GM18861 (cell line): Measurements from ENCODE around the gene NRP2.

Source experiments
- ATAC-seq: cut with Tn5 transposase; IDR thresholded peaks from one replicate; pipeline ENCODE4 v1.9.1; 2021; ENCODE audit not compliant: unreplicated experiment

The NRP2 gene

DNA sequence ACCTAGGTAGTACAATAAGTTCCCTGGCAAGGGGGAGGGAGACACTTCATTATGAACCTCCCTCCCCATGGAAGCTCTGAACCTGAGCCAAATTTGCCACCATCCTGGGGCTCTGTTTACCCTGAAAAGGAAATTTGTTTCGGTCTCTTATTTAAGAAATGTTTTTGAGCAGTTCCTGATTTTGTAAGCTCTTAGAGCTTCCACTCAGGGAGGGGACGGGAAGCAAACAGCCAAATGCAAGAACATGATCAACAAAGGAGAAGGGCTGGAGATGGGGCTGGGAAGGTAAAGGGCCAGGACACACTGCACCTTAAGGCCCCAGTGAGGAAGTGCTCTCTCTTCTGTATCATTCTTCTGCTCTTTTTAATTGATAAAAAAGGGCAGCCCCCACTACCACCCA, 117.9 kb downstream of the NRP2 start:
- no peak for ATAC-seq

DNA sequence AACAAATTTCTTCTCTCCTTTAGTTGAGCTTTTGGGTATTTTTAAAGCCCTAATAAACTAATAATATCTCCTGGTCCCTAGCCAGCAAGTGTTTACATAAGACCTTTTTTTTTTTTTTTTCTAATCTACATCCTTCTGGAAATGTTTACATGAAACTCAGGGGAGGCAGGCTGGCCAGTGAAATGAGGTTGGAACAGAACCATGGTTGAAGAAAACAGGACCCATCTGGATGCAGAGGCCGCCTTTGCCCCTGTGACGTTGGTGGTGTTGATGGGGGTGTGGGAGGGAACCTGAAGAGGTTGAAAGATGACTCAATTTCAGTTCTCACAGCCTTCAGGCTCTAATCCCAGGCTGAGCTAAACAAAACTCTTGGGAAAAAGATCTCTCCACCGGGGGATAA, 118.5 kb downstream of the NRP2 start:
- ATAC-seq: no peak

DNA sequence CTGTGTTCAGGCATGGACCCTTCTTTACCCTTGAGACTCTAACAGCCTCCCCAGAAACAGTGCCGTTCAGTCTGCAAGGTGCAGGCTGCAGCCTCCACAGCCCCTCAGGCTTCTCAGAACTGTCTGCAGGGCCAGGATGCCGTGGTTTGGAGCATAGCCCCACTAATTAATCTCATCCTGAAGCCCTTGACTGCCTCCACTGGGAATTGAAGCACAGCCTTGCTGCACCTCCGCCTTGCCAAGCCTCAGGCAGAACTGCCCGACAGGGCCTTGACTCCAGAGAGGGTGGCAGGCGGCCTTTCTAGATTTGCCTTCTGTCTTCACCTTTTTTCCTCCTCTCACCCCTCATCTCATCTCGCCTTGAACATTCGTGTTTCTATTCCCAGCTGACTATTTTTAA, 119.8 kb downstream of the NRP2 start:
- no peak for ATAC-seq

DNA sequence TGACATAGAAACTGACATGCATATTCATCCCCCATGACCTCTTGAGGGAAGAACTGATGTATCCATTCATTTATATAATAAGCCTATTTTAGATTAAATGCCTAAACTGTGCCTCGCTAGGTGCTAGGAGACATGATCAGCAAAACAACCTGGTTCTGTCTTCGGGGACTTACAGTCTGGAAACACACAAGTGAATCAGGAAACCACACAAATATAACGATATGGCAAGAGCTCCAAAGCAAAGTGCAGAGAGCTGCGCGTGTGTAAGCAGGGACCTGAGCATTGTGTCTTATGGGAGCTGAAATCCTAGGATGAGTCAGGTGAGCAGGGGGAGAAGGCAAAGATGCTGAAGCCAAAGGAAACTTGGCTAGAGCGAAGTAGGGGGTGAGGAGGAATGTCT, 120.6 kb downstream of the NRP2 start:
- no peak for ATAC-seq

DNA sequence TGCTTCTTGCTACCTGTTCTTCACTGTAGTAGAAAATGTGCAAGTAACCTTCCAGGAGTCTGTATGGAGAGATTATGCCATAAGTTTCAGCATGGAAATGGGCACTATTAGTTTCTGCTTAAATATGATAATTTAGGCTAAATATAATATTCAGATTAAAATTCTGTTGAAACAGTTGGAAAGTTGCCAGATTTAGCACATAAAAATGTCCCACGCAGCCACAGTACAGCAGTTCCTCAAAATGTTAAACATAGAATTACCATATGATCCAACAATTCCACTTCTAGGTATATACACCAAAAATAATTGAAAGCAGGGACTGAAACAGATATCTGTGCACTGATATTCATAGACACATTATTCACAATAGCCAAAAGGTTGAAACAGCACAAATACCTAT, 121.2 kb downstream of the NRP2 start:
- ATAC-seq: no peak

DNA sequence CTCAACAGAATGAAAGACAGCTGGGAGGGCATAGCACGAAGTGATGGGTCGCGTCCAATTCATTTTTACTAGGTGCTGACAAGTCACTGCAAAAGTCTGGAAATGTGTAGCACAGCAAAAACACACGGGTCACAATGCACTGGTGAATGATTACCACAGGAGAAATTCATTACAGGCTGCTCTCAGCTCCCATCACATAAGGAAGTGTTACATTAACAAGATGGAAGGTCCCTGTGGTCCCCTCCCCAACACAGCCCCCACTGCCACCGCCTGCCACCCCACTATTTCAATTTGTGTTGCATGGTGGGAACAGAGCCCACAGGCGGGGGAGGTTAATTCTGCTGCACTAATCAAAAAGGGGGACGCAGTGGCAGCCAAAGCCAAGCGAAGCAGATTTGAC, 122.8 kb downstream of the NRP2 start:
- ATAC-seq: no peak

DNA sequence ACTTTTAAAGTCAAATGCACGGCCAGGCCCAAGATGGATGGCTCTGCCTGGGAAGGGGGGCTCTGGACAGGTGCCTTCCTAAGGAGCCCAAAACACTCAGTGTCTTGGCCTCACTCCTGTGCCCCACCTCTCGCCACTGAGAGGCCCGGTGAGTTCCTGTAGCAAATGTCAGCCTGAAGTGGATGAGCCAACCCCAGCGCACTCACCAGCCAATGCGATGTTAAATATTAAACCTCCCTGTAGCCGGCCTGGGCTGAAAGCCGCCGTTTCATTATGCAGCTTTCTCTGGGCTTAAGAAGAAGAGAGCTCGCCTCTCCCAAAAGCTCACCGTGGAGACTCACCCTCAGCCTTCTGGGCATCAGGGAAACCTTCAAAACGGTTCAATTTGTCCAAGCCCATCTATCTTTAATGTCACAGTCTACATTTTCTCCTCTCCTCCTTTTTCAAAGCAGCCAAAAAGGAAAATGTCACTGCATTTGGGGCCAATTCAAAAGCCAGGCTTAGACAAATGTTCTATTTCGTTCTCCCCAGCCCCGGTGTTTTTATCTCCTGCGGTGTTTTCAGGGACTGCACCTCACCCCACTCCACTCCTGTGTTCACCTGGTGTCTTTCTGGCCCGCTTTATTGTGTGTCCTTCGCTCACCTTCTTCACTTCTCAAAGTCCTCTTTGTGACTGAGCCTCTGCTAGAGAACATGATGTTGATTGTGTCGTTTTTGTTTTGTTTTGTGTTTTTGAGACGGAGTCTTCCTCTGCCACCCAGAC, 124.0 kb downstream of the NRP2 start:
- no peak for ATAC-seq

DNA sequence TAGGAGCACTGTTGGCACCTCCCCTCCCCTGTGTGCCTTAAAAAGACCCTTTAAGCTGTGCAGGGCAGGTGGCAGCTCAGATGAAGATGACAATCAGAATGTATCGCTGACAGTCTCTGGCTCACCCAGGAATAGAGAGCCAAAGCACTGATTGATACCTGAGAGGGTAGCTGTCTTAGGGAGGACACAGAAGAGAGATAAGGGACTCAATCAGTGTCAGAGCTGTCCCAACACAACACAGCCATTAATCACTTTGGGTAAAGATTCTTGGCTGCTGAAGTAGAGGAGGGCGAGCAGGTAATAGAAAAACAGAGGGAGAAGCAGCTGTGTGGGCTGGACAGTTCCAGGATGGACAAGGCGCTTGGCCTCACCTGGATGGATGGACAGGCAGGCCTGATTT, 124.9 kb downstream of the NRP2 start:
- ATAC-seq: no peak

DNA sequence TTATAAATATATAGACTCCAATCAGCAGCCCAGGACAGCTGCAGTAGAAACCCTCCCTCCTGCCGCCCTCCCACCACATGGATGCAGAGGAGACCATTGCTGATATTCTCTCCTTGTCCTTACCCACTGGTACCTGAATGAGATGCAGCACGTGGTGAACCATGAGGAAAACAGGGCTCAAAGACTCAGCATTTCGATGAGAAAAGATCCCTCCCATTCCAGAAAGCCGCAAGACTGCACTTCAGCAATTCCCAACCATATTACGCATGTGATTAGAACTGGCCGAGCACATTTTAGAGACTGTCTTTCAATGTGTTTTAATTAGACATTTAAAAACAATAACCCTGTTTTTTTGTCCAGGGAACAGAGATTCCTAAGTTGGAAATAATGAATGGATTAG, 125.5 kb downstream of the NRP2 start:
- no peak for ATAC-seq

DNA sequence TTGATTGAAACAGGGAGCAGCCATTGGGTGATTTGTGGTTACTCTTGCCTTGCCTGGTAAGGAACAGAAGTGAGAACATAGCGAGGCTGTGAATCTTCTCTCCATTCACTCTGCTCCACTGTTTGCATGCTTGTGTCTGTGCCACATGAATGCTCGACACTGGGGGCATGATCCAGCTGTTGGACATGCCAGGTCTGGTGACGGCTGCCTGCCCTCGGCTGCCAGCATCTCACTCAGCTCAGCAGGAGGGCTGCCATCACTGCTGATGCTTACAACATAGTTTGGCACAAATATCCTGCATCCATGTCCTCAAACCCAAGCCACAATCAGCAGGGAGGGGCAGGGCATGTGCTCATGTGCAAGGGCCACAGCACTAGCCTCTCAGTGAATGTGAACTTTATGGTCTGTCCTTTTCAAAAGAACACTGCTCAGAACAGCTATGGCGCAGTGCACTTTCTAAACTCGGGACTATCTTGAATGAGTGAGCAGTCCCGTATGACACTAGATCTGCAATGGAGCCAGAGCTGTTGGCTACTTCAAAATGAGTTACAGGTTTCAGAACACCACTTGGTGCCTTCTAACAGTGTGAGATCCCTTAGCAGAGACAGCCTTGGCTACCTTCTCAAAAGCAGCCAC, 126.3 kb downstream of the NRP2 start:
- no peak for ATAC-seq

DNA sequence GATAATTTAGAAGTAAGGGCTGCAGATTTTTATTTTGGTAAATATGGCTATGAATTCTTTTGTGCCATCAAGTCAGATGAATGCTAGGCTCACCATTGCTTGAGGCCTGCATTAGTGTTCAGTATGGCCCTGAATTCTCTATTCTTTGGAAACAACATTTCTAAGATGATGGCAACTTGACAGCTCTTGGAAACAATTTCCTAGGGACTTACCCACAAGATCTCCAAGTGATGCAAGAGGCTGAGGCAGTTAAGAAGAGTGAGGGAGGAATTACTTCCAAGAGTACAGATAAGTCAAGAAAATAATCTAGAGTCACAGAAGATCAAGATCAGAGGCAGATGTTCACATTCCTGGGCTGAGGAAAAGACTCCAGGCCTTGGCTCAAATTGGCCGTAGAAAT, 129.1 kb downstream of the NRP2 start:
- ATAC-seq: no peak

DNA sequence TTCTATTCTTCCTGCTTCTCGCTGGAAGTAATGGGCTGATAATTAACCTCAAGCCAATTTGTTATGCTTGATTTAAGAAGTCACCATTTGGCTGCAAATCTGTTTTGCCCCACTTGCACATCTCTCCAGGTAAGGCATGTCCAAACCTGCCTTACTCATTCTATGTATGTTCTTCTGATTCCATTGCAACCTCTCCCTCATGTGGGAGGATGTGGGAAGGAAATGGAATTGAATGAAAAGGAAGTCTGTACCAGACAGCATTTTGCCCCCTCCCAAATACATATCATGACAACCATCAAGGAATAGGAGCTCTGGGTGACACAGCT, 131.7 kb downstream of the NRP2 start:
- no peak for ATAC-seq

DNA sequence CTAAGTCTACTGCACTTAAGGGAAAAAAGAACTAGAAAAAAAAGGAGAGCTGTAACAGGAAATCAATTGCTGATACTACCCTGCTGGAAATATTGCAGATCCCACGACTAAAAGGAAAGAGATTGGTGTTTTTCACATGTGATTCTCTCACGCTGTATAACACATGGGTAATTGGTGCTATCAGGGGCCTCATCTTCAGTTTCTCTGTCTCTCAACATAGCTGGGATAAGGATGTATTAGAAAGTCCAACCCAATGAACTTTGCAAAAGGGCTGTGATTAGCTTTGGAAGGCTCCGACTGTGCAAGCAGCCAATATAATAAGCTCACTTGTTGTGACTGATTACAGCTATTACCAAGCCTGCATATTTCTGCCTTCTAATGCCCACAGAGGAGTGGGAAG, 133.4 kb downstream of the NRP2 start:
- ATAC-seq: no peak

DNA sequence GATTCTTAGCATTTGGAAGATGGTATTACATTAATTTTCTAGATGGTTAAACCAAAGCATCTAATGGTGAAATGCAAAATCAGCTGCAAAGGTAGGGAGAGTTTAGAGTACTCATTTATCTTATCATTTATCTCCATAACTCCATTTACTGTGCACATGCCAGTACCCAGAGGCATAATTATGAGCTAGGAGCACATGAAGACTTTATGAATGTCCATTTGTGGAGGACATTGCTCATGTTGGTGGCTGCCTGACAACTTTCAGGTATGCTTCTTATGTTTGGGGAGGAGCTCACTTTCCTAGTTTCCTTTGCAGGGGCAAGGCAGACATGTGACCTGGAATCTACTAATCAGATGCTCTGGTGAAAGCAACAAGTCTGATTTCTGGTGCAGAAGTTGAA, 134.0 kb downstream of the NRP2 start:
- ATAC-seq: no peak

DNA sequence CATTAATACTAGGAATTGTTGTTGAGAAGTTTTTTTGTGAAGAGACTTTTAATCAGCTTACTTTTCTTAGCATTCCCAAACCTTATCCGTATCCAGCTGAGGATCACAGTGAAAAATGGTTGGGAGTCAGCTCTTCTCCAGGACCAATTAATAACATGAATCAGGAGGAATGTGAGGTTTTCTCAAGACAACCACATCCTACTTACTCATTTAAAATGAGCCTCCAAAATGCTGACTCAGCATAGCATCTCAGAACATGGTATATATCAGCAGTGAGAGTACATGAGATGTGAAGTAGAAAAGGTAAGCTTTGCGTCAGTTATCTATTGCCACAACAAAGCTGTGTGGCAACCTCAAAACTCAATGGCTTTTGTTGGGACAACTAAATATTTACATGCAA, 140.3 kb downstream of the NRP2 start:
- no peak for ATAC-seq

DNA sequence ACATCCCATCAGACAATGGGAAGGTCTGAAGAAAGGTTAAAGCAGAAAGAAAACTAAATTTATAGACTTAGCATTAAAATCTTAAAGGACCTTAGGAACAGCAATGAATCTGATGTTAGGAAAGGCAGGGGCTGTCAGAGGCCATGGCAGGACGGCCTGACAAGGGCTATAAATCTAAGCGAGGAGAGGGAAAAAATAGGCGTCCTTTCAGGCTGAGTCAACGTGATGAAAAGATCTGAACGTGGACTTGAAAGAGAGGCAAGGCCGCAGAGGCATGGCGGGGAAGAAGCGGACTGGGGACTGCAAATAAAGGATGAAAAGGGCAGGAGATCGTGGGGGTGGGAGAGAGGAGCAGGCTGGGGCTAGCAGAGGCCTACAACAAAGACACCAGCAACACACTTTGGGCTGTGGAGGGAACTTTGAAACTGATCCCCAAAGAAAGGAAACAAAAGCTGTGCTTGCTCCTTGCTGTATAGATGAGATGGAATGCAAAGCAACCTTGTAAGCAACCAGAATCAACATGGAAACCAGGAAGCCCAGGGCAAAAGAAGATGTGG, 145.6 kb downstream of the NRP2 start:
- ATAC-seq: no peak

DNA sequence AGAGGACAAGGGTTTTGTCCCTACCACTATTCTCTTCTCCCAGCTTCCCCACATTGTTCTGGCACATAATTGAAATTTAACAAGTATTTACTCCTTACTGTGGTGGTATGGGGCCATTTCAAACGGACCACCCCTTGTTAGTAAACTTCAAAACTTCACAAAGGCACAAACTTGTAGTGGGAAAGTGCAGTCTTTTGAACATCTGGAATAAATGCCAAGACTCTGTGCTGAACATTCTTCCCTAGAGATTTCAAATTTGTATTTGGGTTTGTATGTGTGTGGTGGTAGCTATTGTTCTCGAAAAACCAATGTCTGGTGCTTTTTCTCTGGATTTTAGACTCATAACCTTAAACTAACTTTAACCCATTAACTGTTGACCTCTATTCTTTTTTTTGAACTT, 151.6 kb downstream of the NRP2 start:
- ATAC-seq: no peak

DNA sequence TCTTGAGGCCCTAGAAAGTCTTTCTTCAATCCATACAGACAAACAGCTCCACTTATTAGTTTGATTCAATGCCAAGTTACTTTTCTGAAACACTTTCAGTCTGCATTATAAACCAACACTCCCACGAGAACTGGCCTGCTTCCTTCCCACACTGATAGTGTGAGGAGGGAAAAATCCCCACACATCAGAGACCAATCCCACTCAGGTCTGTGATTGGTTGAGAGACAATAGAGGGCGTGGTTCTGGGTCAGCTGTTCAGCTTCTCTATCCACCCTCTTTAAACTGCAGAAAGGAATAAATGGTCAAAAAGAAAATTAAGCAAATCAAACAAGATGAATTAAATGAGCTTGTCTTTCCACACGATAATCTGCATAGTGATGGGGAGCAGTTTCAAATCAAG, 152.5 kb downstream of the NRP2 start:
- ATAC-seq: no peak

DNA sequence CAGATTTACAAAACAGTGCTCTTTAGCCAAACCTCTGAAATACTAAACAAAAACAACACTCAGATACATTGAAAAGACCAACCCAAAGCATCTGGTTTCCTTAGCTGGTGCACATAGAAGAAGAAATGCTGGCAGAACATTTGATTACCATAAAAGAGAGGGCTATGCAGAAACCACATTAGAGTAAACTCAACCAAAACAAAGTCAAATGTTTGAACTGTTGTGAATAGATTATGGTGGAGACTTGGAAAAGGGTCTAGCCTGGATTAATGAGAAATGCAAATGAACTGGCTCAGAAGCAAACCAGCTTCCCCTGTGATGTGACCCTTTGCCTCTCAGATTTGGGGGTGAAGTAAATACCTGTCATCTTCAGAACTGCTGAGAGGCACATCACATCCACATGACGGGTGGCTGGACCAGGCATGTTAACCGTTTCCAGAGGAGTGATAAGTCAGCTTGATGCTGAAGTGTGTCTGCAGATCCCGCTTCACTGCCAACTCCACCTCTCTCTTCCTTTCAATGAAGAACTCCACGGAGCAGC, 153.0 kb downstream of the NRP2 start:
- no peak for ATAC-seq

DNA sequence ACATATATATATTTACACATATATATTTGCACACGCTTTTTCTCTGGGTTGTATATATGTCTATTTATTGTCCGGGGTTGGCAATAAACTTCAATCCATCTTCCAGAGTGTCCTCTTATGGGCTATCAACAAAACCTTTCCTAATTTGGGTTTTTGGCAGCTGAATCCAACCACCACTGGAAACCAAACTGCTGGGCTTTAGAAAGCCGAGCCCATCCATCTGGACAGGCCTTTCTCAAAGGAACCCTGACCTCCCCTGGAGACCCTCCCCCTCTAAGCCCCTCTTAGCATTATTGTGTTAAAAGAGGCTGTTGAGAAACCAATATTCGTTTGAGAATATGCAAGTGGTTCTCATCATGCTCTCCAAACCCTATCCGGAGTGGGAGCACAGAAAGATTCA, 153.6 kb downstream of the NRP2 start:
- no peak for ATAC-seq

DNA sequence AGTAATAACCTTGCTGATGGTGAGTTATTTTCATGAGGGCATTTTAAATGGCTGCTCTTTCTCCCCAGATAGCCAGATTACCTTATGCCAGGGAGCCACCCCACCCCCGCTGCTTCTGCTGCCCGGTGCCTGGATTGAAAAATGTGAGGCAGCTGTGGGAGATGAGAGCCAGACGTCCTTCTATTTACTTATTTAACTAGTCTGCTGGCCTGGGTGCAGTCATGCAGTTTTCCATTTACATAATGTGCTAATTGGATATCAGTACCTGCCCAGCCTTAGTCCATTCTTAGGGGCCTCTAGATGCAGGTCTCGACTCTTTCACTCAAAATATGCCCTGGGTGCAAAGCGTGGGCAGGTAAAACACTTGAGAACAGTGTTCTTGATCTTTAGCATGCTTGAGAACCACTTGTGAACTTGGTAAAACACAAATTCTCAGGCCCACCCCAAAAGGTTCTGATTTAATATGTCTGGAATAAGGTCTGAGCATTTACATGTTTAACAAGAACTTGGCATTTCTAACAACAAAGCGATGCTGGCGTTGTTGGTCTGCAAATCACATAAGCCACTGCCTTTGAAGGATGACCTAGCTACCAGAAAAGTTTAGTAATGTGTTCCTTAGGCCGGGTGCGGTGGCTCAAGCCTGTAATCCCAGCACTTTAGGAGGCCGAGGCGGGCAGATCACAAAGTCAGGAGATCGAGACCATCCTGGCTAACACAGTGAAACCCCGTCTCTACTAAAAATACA, 154.3 kb downstream of the NRP2 start:
- no peak for ATAC-seq

DNA sequence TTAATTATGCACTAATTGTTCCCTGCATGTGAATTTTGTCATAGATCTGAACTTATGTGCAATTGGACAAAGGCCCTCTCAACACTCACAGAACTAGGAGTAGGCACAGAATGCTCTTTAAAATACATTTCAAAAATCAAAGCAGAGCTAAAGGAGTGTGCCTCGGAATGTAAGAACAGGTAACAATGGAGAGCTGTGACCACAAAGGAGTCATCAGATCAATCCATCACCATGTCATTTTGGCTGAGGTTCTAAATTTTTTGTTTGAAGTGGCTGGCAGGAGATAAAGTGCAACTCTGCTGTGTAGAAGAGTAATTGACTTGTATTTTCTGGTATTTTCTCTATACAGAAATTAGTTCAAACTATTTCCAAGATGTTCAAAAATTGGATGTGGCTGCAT, 155.4 kb downstream of the NRP2 start:
- no peak for ATAC-seq
